Measurements from ENCODE around the gene TRPT1. TPM values are rescaled to one million over a fixed set of nuclear protein-coding genes. Genes with fewer than 3 reads are reported as not detected.

TRPT1 gene
- total RNA-seq, 2 experiments from 2014 or later, result 40.6 to 49.0 TPM

GRCh38 chr11:64227405-64227956, 1.5 kb upstream of the TRPT1 start:
- intact Hi-C loops (cut with micrococcal nuclease; ENCODE audit: unreplicated experiment), result no loop called here
- peak overlapping the region; percentile 83 for H3K4me3 ChIP-seq (ENCODE audit: low read depth, low read length, poor library complexity, severe bottlenecking)
- ChIA-PET POLR2A (interaction anchor here (1.2 to 4.4 kb wide), 3 partner anchors 9 to 22 kb away, joined by 3 to 29 read pairs (median 7); partner anchors contain the start of gene FERMT3), CTCF (ENCODE audit: unreplicated experiment) (interaction anchor here (1.3 kb wide), 1 partner anchor 21 kb away, joined by 4 read pairs; the partner anchor contains the start of gene FERMT3)
- peaks cover 44% of the 10 kb centered on the region for H3K4me1 ChIP-seq (ENCODE audit: insufficient read depth, low read length, poor library complexity, severe bottlenecking)
- no peak for TF ChIP-seq CTCF (conservative IDR thresholded peaks at IDR 0.05; ENCODE audit: low read length)
- no peak for TF ChIP-seq EZH2phosphoT487 (IDR thresholded peaks at IDR 0.05; ENCODE audit: borderline replicate concordance, low read depth, low read length)
- peak overlapping the region; percentile 99 for H3K4me2 ChIP-seq (ENCODE audit: low read length)
- DNase-seq (ENCODE audit: low spot score), result no peak
- no peaks in the 10 kb centered on the region for H4K20me1 ChIP-seq (ENCODE audit: insufficient read depth, low read length)
- H3K27ac ChIP-seq (ENCODE audit: low read depth, low read length, poor library complexity, severe bottlenecking), result peak overlapping the region; percentile 77
- BruUV-seq (replicated peaks), result no TSS peak
- H3K36me3 ChIP-seq (ENCODE audit: insufficient read depth, low read length), result peaks cover 25% of the 10 kb centered on the region
- no peaks in the 10 kb centered on the region for H3K9me2 ChIP-seq (ENCODE audit: insufficient read depth, low read length)
- H3K9me3 ChIP-seq (ENCODE audit: low read length), result no peaks in the 10 kb centered on the region
- no peak overlapping the region for H2AFZ ChIP-seq (ENCODE audit: low read length)
- H3K79me2 ChIP-seq (ENCODE audit: insufficient read depth, low read depth, low read length), result peaks cover 8% of the 10 kb centered on the region; the same call in 1 of the 2 replicates

GRCh38 chr11:64226507-64227051, 593 bp upstream of the TRPT1 start:
- ChIA-PET CTCF (ENCODE audit: unreplicated experiment) (interaction anchor here (0.6 to 1.3 kb wide), 3 partner anchors 20 to 576 kb away, joined by 3 to 4 read pairs (median 3); partner anchors contain the start of genes FERMT3 and PRDX5), POLR2A (interaction anchor here (0.6 to 4.4 kb wide), 10 partner anchors 9 to 789 kb away, joined by 3 to 29 read pairs (median 4); partner anchors contain the start of genes FERMT3, FKBP2, PPP1R14B and PRDX5)
- Histone ChIP-seq H3K4me3 (ENCODE audit: low read depth, low read length, poor library complexity, severe bottlenecking) (peak overlapping the region; percentile 83), H4K20me1 (ENCODE audit: insufficient read depth, low read length) (no peaks in the 10 kb centered on the region), H3K27ac (ENCODE audit: low read depth, low read length, poor library complexity, severe bottlenecking) (peak overlapping the region; percentile 77), H3K9me3 (ENCODE audit: low read length) (no peaks in the 10 kb centered on the region), H2AFZ (ENCODE audit: low read length) (0 out of 2 replicates have a peak overlapping the region, but pooled peaks have one; percentile 15), H3K4me2 (ENCODE audit: low read length) (peak overlapping the region; percentile 99), H3K36me3 (ENCODE audit: insufficient read depth, low read length) (peaks cover 27% of the 10 kb centered on the region), H3K4me1 (ENCODE audit: insufficient read depth, low read length, poor library complexity, severe bottlenecking) (peaks cover 38% of the 10 kb centered on the region), H3K79me2 (ENCODE audit: insufficient read depth, low read depth, low read length) (peaks cover 8% of the 10 kb centered on the region; the same call in 1 of the 2 replicates), H3K9me2 (ENCODE audit: insufficient read depth, low read length) (no peaks in the 10 kb centered on the region)
- BruUV-seq (replicated peaks), result TSS peak; percentile 32
- intact Hi-C loops (cut with micrococcal nuclease; ENCODE audit: unreplicated experiment), result loop anchor here (1.0 kb wide), 2 partner anchors 19 to 43 kb away; no protein-coding TSS in a partner anchor
- peak; percentile 78 for DNase-seq (ENCODE audit: low spot score)
- TF ChIP-seq EZH2phosphoT487 (IDR thresholded peaks at IDR 0.05; ENCODE audit: borderline replicate concordance, low read depth, low read length) (no peak), CTCF (conservative IDR thresholded peaks at IDR 0.05; ENCODE audit: low read length) (no peak)
